Measurements from ENCODE around the gene CAPN11. TPM values are rescaled to one million over a fixed set of nuclear protein-coding genes. Genes with fewer than 3 reads are reported as not detected.
"Not testable (repeated sequence)": the region's sequence is repeated elsewhere in the genome, so short reads cannot be mapped to it uniquely, and the experiment has no call there.

CAPN11 gene
- total RNA-seq, 2 donors from 2014 or later, result 1.1 TPM; not detected in 1

- H3K4me3 Mint-ChIP-seq, result no peak overlapping the region
- no peaks in the 10 kb centered on the region for H3K27me3 Mint-ChIP-seq
- no peaks in the 10 kb centered on the region for H3K9me3 Mint-ChIP-seq
- ATAC-seq (replicated peaks), result no peak
- H3K27ac Mint-ChIP-seq, result peak overlapping the region; percentile 6
- H3K4me1 Mint-ChIP-seq, result no peaks in the 10 kb centered on the region
- H3K36me3 Mint-ChIP-seq (ENCODE audit: low read depth), result peaks cover 69% of the 10 kb centered on the region
Measured at GRCh38 chr6:44142835-44143234, 15.8 kb upstream of the CAPN11 start.

GRCh38 chr6:44143731-44144130 is 14.9 kb upstream of the CAPN11 start:
- no peaks in the 10 kb centered on the region for H3K9me3 Mint-ChIP-seq
- H3K27me3 Mint-ChIP-seq, result no peaks in the 10 kb centered on the region
- no peak for ATAC-seq (replicated peaks)
- H3K4me1 Mint-ChIP-seq, result no peaks in the 10 kb centered on the region
- peak overlapping the region; percentile 6 for H3K27ac Mint-ChIP-seq
- peaks cover 75% of the 10 kb centered on the region for H3K36me3 Mint-ChIP-seq (ENCODE audit: low read depth)
- H3K4me3 Mint-ChIP-seq, result no peak overlapping the region

- H3K4me3 Mint-ChIP-seq; H3K27me3 Mint-ChIP-seq; H3K27ac Mint-ChIP-seq; H3K9me3 Mint-ChIP-seq; H3K4me1 Mint-ChIP-seq; ATAC-seq (replicated peaks): not testable (repeated sequence)
- H3K36me3 Mint-ChIP-seq (ENCODE audit: low read depth), result peaks cover 79% of the 10 kb centered on the region
Measured at GRCh38 chr6:44144536-44144935, 14.1 kb upstream of the CAPN11 start.

- Mint-ChIP-seq H3K4me3 (no peak overlapping the region), H3K36me3 (ENCODE audit: low read depth) (peaks cover 66% of the 10 kb centered on the region), H3K4me1 (no peaks in the 10 kb centered on the region), H3K9me3 (no peaks in the 10 kb centered on the region), H3K27me3 (no peaks in the 10 kb centered on the region), H3K27ac (no peak overlapping the region)
- ATAC-seq (replicated peaks), result no peak
Measured at GRCh38 chr6:44145839-44146238, 12.8 kb upstream of the CAPN11 start.

- no peaks in the 10 kb centered on the region for H3K9me3 Mint-ChIP-seq
- H3K4me3 Mint-ChIP-seq, result no peak overlapping the region
- H3K36me3 Mint-ChIP-seq (ENCODE audit: low read depth), result peaks cover 57% of the 10 kb centered on the region
- no peak for ATAC-seq (replicated peaks)
- H3K27me3 Mint-ChIP-seq, result no peaks in the 10 kb centered on the region
- no peak overlapping the region for H3K27ac Mint-ChIP-seq
- no peaks in the 10 kb centered on the region for H3K4me1 Mint-ChIP-seq
Measured at GRCh38 chr6:44146685-44147084, 11.9 kb upstream of the CAPN11 start.

GRCh38 chr6:44147256-44147655 is 11.4 kb upstream of the CAPN11 start:
- Mint-ChIP-seq H3K9me3 (no peaks in the 10 kb centered on the region), H3K27me3 (no peaks in the 10 kb centered on the region), H3K4me1 (no peaks in the 10 kb centered on the region), H3K27ac (no peak overlapping the region), H3K36me3 (ENCODE audit: low read depth) (peaks cover 54% of the 10 kb centered on the region), H3K4me3 (no peak overlapping the region)
- ATAC-seq (replicated peaks), result no peak

GRCh38 chr6:44148306-44148705 is 10.3 kb upstream of the CAPN11 start:
- Mint-ChIP-seq H3K4me1 (no peaks in the 10 kb centered on the region), H3K27ac (no peak overlapping the region), H3K9me3 (no peaks in the 10 kb centered on the region), H3K36me3 (ENCODE audit: low read depth) (peaks cover 47% of the 10 kb centered on the region), H3K27me3 (no peaks in the 10 kb centered on the region), H3K4me3 (no peak overlapping the region)
- no peak for ATAC-seq (replicated peaks)

GRCh38 chr6:44149369-44150012 is 9.1 kb upstream of the CAPN11 start:
- no peak for ATAC-seq (replicated peaks)
- H3K4me3 Mint-ChIP-seq, result no peak overlapping the region
- H3K9me3 Mint-ChIP-seq, result no peaks in the 10 kb centered on the region

GRCh38 chr6:44150317-44150917 is 8.2 kb upstream of the CAPN11 start:
- no peaks in the 10 kb centered on the region for H3K4me1 Mint-ChIP-seq
- H3K9me3 Mint-ChIP-seq, result no peaks in the 10 kb centered on the region
- H3K27ac Mint-ChIP-seq, result no peak overlapping the region
- no peaks in the 10 kb centered on the region for H3K27me3 Mint-ChIP-seq
- ATAC-seq (replicated peaks), result no peak
- peaks cover 35% of the 10 kb centered on the region for H3K36me3 Mint-ChIP-seq (ENCODE audit: low read depth)
- no peak overlapping the region for H3K4me3 Mint-ChIP-seq

More at GRCh38 chr6:44149369-44150012, 9.1 kb upstream of the CAPN11 start:
- Mint-ChIP-seq H3K27ac (no peak overlapping the region), H3K4me1 (no peaks in the 10 kb centered on the region), H3K36me3 (ENCODE audit: low read depth) (peaks cover 36% of the 10 kb centered on the region), H3K27me3 (no peaks in the 10 kb centered on the region)

- ATAC-seq (replicated peaks), result peak; percentile 91
- H3K27ac Mint-ChIP-seq, result no peak overlapping the region
- H3K9me3 Mint-ChIP-seq, result no peaks in the 10 kb centered on the region
- no peaks in the 10 kb centered on the region for H3K4me1 Mint-ChIP-seq
- no peaks in the 10 kb centered on the region for H3K27me3 Mint-ChIP-seq
- peaks cover 24% of the 10 kb centered on the region for H3K36me3 Mint-ChIP-seq (ENCODE audit: low read depth)
- no peak overlapping the region for H3K4me3 Mint-ChIP-seq
Measured at GRCh38 chr6:44151348-44152108, 7.1 kb upstream of the CAPN11 start.

- H3K9me3 Mint-ChIP-seq, result no peaks in the 10 kb centered on the region
- ATAC-seq (replicated peaks), result no peak
- no peaks in the 10 kb centered on the region for H3K4me1 Mint-ChIP-seq
- H3K27me3 Mint-ChIP-seq, result no peaks in the 10 kb centered on the region
- H3K27ac Mint-ChIP-seq, result no peak overlapping the region
- H3K36me3 Mint-ChIP-seq (ENCODE audit: low read depth), result peaks cover 19% of the 10 kb centered on the region
- no peak overlapping the region for H3K4me3 Mint-ChIP-seq
Measured at GRCh38 chr6:44152109-44152461, 6.5 kb upstream of the CAPN11 start.

GRCh38 chr6:44152533-44152932 is 6.1 kb upstream of the CAPN11 start:
- H3K27me3 Mint-ChIP-seq, result no peaks in the 10 kb centered on the region
- no peak overlapping the region for H3K27ac Mint-ChIP-seq
- no peaks in the 10 kb centered on the region for H3K4me1 Mint-ChIP-seq
- no peak overlapping the region for H3K4me3 Mint-ChIP-seq
- ATAC-seq (replicated peaks), result no peak
- H3K36me3 Mint-ChIP-seq (ENCODE audit: low read depth), result peaks cover 14% of the 10 kb centered on the region
- H3K9me3 Mint-ChIP-seq, result no peaks in the 10 kb centered on the region

- Mint-ChIP-seq H3K36me3 (ENCODE audit: low read depth) (peaks cover 2% of the 10 kb centered on the region), H3K27ac (no peak overlapping the region), H3K9me3 (no peaks in the 10 kb centered on the region), H3K27me3 (no peaks in the 10 kb centered on the region), H3K4me1 (no peaks in the 10 kb centered on the region), H3K4me3 (no peak overlapping the region)
- ATAC-seq (replicated peaks), result no peak
Measured at GRCh38 chr6:44154067-44154466, 4.6 kb upstream of the CAPN11 start.

GRCh38 chr6:44156494-44157151 is 2.0 kb upstream of the CAPN11 start:
- H3K36me3 Mint-ChIP-seq (ENCODE audit: low read depth), result no peaks in the 10 kb centered on the region
- ATAC-seq (replicated peaks), result no peak

GRCh38 chr6:44157152-44157521 is 1.5 kb upstream of the CAPN11 start:
- no peaks in the 10 kb centered on the region for H3K27me3 Mint-ChIP-seq
- ATAC-seq (replicated peaks), result no peak
- H3K4me3 Mint-ChIP-seq, result no peak overlapping the region
- peak overlapping the region; percentile 30 for H3K27ac Mint-ChIP-seq
- no peaks in the 10 kb centered on the region for H3K9me3 Mint-ChIP-seq
- no peaks in the 10 kb centered on the region for H3K36me3 Mint-ChIP-seq (ENCODE audit: low read depth)
- no peaks in the 10 kb centered on the region for H3K4me1 Mint-ChIP-seq

More at GRCh38 chr6:44156494-44157151, 2.0 kb upstream of the CAPN11 start:
- Mint-ChIP-seq H3K4me3 (no peak overlapping the region), H3K4me1 (no peaks in the 10 kb centered on the region), H3K9me3 (no peaks in the 10 kb centered on the region), H3K27ac (peak overlapping the region; percentile 30), H3K27me3 (no peaks in the 10 kb centered on the region)
